Limb (tissue), 2 donors: ENCODE measurements around the gene PLLP.
A peak's percentile ranks its signal among the peaks of the same experiment; 100 is the strongest.
"Not testable (repeated sequence)": the region's sequence is repeated elsewhere in the genome, so short reads cannot be mapped to it uniquely, and the experiment has no call there.

Source experiments
- DNase-seq, 2 donors: peaks; one replicate each; pipeline ENCODE4 v3.0.0-alpha.2; 2016; ENCODE audit errors: extremely low spot score in 2 of 2

The PLLP gene

GRCh38 chr16:57303021-57303909 is 18.8 kb upstream of the PLLP start:
- no peak for DNase-seq

GRCh38 chr16:57301126-57301817 is 16.8 kb upstream of the PLLP start:
- peak in 1 of 2 donors; percentile 50 for DNase-seq

- peak; percentile 100 for DNase-seq
Measured at GRCh38 chr16:57300387-57301125, 16.1 kb upstream of the PLLP start.

GRCh38 chr16:57299719-57300386 is 15.4 kb upstream of the PLLP start:
- DNase-seq = peak; percentile 86 to 90

GRCh38 chr16:57299009-57299718 is 14.7 kb upstream of the PLLP start:
- DNase-seq = peak in 1 of 2 donors; percentile 76

- DNase-seq = no peak
Measured at GRCh38 chr16:57297856-57298255, 13.4 kb upstream of the PLLP start.

- no peak for DNase-seq
Measured at GRCh38 chr16:57289391-57290257, 5.2 kb upstream of the PLLP start.

GRCh38 chr16:57285379-57285778 is 907 bp upstream of the PLLP start:
- DNase-seq = no peak

- no peak for DNase-seq
Measured at GRCh38 chr16:57284952-57285363, 486 bp upstream of the PLLP start.

- no peak for DNase-seq
Measured at GRCh38 chr16:57283959-57284208, 588 bp downstream of the PLLP start.

GRCh38 chr16:57283214-57283958 is 1.1 kb downstream of the PLLP start:
- DNase-seq = no peak

- DNase-seq = no peak
Measured at GRCh38 chr16:57282510-57283213, 1.8 kb downstream of the PLLP start.

- DNase-seq = no peak
Measured at GRCh38 chr16:57281791-57282190, 2.7 kb downstream of the PLLP start.

GRCh38 chr16:57279780-57280638 is 4.5 kb downstream of the PLLP start:
- no peak for DNase-seq

GRCh38 chr16:57278494-57278893 is 6.0 kb downstream of the PLLP start:
- no peak for DNase-seq

GRCh38 chr16:57277586-57277985 is 6.9 kb downstream of the PLLP start:
- DNase-seq = no peak

GRCh38 chr16:57276596-57276995 is 7.9 kb downstream of the PLLP start:
- DNase-seq = no peak

- DNase-seq = not testable (repeated sequence)
Measured at GRCh38 chr16:57275946-57276345, 8.5 kb downstream of the PLLP start.
